Activated T-helper 9 cell treated with anti-CD3 and anti-CD28 coated beads, Interleukin-2, amount 50 U/mL, for 16 hours (primary cell): ENCODE measurements around the gene MTX1.
A peak's percentile ranks its signal among the peaks of the same experiment; 100 is the strongest.
"Not testable (repeated sequence)": the region's sequence is repeated elsewhere in the genome, so short reads cannot be mapped to it uniquely, and the experiment has no call there.

ENCODE experiments used
- DNase-seq: peaks from one replicate; pipeline ENCODE4 v3.0.0-alpha.2; 2020; ENCODE audit warnings: low read depth

MTX1 gene

DNA sequence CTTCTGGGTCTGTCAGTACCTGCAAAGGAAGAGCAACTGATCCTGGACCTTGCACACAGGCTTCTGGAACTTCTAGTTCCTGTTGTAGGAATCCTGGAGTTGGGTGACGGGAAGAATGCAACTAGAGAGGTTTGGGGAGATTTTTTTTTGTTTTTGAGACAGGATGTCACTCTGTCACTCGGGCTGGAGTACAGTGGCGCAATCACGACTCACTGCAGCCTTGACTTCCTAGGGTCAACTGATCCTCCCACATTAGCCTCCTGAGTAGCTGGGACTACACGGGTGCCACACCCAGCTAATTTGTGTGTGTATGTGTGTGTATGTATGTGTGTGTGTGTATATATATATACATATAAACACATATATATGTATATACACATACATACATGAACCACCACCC lies 28.0 kb downstream of the MTX1 start:
- DNase-seq = no peak

DNA sequence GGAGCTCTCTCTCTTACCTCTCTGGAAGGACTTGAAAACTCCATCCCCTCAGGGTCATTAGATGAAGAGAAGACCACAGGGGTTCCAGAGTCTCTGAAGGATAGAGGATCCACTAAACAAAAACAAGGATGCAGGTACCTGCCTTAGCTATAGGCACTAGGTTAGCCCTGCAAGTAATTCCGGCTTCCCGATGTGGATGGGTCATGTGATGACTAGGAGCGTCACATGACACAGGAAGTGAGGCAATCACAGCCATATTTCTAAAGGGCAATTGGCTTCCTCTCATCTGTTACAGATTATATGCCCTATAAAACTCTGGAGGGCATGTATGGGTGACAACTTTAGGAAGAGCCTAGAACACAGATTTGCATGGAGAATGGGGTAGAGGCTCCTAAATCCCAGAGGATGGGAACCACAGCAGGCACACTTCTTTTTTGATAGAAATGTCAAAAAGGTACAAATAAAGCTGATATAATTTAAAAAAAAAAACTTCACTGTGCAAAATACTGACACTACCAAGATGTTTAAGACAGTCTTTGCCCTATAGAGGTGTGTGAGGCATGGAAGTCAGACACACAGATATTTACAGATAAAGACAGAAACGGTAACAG lies 32.7 kb downstream of the MTX1 start:
- peak; percentile 35 for DNase-seq

DNA sequence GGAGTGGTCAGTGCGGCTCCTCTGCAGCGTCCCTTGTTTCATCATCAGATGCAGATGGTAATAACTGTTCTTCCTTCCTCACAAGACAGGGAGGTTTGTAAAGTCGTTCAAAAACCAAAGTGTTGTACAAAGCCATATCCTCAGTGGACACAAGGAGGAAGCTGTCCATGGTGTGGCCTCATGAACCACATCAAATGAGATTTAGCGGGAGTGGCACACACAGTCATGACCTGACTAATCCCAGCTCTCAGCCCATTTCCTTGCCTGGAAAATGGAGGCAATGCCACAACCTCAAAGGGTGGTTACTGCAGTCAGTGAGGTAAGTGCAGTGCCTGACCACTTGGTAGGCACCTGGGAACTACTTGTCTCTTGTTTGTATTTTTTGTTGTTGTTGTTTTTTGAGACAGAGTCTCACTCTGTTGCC lies 33.4 kb downstream of the MTX1 start:
- DNase-seq = no peak

GRCh38 chr1:155242805-155243358 lies 34.4 kb downstream of the MTX1 start:
- DNase-seq = no peak

GRCh38 chr1:155244368-155245162 lies 36.1 kb downstream of the MTX1 start:
- DNase-seq = peak; percentile 84

GRCh38 chr1:155245163-155245524 lies 36.6 kb downstream of the MTX1 start:
- DNase-seq = no peak

DNA sequence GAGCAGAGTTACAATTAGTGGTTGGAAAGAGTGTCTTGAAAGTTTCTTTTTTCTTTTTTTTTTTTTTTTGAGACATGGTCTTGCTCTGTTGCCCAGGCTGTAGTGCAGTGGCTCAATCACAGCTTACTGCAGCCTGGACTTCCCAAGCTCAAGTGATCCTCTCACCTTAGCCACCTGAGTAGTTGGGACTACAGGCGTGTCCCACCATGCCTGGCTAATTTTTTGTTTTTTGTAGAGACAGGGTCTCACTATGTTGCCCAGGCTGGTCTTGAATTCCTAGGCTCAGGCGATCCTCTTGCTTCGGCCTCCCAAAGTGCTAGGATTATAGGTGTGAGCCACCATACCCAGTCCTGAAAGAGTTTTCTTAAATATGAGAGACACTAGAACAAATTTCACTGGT lies 38.3 kb downstream of the MTX1 start:
- DNase-seq = not testable (repeated sequence)

DNA sequence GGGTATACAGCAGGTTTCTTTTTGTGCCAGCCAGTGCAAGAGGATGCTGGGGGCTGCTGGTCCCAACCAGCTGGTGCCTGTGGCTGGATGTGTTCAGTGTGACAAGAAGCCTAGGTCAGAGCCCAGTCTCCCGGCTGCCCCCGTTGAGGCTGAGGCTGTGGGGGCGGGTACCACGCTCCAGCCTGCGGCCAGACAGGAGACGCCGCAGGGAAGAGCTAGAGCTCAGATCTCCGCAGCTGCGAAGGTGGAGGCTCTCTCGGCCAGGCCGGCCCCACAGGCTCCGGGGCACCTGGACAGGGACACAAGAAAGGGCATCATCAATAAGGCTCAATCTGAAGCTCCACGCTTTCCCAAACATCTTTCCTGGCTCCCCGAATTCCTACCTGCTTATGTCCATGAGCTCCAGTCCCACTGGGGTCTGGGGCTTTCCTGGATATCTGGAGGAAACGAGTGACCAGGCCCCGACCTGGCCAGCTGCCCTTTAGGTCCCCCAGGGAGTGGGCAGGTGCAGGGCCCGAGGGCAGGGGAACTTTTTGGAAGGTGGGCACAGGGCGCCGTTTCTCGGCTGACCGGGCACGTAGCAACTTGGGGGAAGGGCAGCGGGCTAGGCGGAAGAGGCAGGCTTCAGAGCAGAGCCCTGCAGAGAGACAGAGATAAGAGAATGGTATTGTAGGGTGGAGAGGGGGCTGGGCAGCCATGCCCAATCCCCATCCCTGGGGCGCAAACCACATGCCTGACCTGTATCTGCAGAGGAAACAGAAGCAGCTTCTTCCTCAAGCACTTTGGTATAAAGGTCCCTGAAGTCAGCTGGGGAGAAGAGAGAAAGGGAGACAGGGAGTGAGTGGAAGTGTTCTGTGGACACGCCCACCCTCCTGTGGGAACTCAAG lies 39.4 kb downstream of the MTX1 start:
- no peak for DNase-seq

DNA sequence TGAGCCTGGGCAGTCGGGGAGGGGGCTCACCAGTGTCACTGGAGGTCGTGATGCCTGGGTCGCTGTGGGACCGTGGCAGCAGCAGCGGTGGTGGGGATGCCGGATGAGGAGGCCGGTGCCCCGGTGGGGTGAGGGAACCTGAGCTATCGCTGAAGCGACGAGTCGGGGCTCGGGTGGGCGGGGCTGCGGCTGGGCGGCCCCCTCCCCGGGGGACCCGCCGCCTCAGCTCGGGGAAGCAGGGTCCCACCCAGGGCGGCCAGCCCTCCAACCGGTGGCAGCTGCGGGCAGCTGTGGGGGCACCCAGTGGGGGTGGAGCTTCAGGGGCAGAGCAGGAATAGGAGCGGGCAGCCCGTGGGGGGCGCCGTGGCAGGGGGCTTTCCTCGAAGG lies 41.7 kb downstream of the MTX1 start:
- DNase-seq = no peak

GRCh38 chr1:155250633-155251449 lies 42.3 kb downstream of the MTX1 start:
- peak; percentile 92 for DNase-seq

- no peak for DNase-seq
Observed at GRCh38 chr1:155251566-155251965, 43.1 kb downstream of the MTX1 start.

GRCh38 chr1:155253208-155253607 lies 44.7 kb downstream of the MTX1 start:
- no peak for DNase-seq

DNA sequence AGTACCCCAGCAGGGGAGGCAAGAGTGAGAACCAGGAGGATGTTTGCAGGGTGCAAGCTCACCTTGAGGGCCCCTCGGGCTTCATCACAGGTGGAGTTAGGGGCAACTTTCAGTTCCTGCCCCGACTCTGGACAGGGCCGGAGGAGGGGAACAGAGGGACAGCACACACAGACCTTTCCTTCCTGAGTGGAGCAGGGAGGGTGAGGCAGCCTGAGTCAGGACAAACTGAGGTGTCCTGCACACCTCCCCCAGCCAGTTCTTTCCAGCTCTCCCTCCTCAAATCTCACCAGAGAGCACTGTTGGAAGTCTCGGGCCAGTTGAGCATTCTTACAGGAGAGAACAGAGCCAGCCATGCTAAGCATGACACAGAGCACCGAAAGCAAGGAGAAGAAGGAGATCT lies 45.3 kb downstream of the MTX1 start:
- DNase-seq = no peak

DNA sequence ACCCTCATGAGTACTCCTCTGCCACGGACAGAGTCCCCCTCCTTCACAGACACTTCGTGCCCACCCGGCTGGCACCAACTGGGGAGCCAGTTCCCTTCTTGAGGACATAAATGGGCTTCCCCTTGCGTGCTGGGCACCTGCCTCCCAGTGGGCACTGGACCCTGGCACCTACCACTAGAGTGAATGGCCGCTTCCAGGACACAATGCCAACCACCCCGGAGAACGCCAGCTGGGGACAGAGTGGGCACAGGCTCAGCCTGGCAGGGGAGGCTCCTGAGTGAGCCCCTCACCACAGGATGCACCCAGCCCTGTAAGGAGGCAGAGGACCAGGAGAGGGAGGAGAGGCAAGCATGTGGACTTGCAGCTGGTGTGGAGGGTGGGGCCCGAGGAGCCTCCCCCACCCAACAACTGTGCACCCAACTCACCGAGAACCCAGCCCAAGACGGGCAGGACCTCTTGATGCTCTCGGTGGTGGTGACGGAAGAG lies 45.8 kb downstream of the MTX1 start:
- DNase-seq = no peak

DNA sequence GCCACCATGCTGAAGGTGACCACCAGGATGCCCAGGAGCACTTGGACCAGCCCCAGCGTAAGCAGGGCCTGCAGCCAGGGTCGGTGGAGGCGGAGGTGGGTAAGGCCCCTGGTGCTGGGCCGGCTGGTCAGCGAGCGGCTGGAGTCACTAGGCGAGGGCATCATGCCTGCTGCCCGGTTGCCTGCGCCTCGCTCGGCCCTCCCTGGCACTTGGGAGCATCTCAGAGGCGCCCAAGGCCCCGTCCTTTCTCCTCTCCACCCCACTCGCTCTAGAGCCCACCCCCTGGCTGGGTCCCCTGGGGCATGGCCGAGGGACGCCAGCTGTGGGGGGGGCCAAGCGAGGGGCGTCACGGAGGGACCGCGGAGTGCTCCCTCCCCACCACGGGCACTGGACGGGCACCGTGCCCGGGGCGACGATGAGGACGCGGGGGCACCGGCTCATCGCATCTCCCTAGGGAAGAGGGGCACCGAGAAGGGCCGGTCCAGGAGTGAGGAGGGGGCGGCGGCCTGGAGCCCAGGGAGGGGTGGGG lies 46.3 kb downstream of the MTX1 start:
- DNase-seq = no peak

- peak; percentile 66 for DNase-seq
Observed at GRCh38 chr1:155255243-155256007, 46.9 kb downstream of the MTX1 start, which contains the start of gene ENTREP3. ENTREP3 (minus strand) TSS chr1:155255483; CDS start chr1:155254877, 606 bp downstream.

- no peak for DNase-seq
Observed at GRCh38 chr1:155256058-155256852, 47.8 kb downstream of the MTX1 start.

DNA sequence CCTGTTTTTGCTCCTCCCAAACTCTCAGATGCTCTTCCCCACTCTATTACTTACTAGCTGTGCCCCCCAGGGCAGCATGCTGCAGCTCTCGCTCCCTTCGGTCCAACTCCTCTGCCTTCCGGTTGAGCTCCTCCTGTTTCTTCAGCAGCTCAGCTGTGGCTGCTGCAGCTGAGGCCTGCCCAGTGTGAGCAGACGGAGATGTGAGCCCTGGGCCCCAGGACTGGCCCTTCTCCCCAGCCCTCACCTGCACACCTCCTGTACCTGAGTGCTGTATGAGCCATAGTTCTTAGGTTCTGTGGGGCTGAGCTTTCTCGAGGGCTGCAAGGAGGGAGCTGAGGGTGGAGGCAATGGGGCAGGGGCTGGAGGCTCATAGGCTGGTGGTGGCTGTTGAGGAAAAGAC lies 51.8 kb downstream of the MTX1 start:
- DNase-seq = no peak

DNA sequence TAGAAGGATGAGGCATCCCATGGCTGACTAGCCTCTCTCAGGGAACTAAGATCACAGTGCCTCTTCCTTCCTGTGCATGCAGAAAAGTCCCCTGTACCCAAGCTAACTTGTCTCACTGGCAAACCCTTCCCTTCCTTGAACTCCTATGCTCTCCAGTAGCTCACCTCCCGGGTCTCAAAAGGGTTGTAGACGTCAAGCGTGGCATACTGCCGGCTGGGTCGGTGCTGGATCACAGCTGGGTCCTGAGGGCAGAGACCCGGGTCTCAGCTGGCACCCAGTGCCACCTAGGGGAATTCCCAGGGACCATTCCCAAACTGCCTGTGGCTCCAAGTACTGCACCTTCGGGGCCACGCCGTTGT lies 53.0 kb downstream of the MTX1 start:
- no peak for DNase-seq
